H9 (cell line): ENCODE measurements around the gene TREM1. TPM values are rescaled to one million over a fixed set of nuclear protein-coding genes. Genes with fewer than 3 reads are reported as not detected.

ENCODE experiments used
- DNase-seq: peaks from one replicate; pipeline ENCODE4 v3.0.0-alpha.2; 2017
- H2AFZ ChIP-seq: one replicate; pipeline ENCODE4 v1.6.1; 2013; ENCODE audit warnings: mild to moderate bottlenecking, low read length, control low read depth, moderate library complexity
- H2AK5ac ChIP-seq: 2 replicates; pipeline ENCODE4 v1.6.1; 2013; ENCODE audit warnings: low read length, control low read depth, mixed read lengths; ENCODE audit not compliant: insufficient read length
- H2BK120ac ChIP-seq: one replicate; pipeline ENCODE4 v1.6.1; 2013; ENCODE audit warnings: low read depth, mild to moderate bottlenecking, low read length, control low read depth, inconsistent platforms; ENCODE audit not compliant: poor library complexity, severe bottlenecking
- H2BK12ac ChIP-seq: 2 replicates; pipeline ENCODE4 v1.6.1; 2013; ENCODE audit warnings: low read length, control low read depth, mixed read lengths, low read depth; ENCODE audit not compliant: insufficient read length
- H2BK15ac ChIP-seq: 2 replicates; pipeline ENCODE4 v1.6.1; 2013; ENCODE audit warnings: low read depth, low read length, control low read depth
- H2BK20ac ChIP-seq: one replicate; pipeline ENCODE4 v1.6.1; 2013; ENCODE audit warnings: low read depth, mild to moderate bottlenecking, low read length, control low read depth, inconsistent platforms; ENCODE audit not compliant: poor library complexity, severe bottlenecking
- H2BK5ac ChIP-seq: 2 replicates; pipeline ENCODE4 v1.6.1; 2013; ENCODE audit warnings: low read length, control low read depth, mixed read lengths; ENCODE audit not compliant: insufficient read length
- H3K14ac ChIP-seq: 2 replicates; pipeline ENCODE4 v1.6.1; 2013; ENCODE audit warnings: low read length, control low read depth; ENCODE audit not compliant: insufficient read depth
- H3K18ac ChIP-seq: 2 replicates; pipeline ENCODE4 v1.6.1; 2013; ENCODE audit warnings: low read depth, mild to moderate bottlenecking, mixed read lengths, low read length, control low read depth; ENCODE audit not compliant: insufficient read length
- H3K23ac ChIP-seq: 2 replicates; pipeline ENCODE4 v1.6.1; 2013; ENCODE audit warnings: low read length, control low read depth, mixed read lengths, low read depth; ENCODE audit not compliant: insufficient read length
- H3K23me2 ChIP-seq: 2 replicates; pipeline ENCODE4 v1.6.1; 2013; ENCODE audit warnings: low read depth, mild to moderate bottlenecking, mixed read lengths, low read length, control low read depth; ENCODE audit not compliant: insufficient read length, poor library complexity, severe bottlenecking
- H3K27ac ChIP-seq: 2 replicates; pipeline ENCODE4 v1.5.1; 2013; ENCODE audit warnings: low read length, control low read depth, mixed read lengths, low read depth; ENCODE audit not compliant: insufficient read length
- H3K27me3 ChIP-seq: 2 replicates; pipeline ENCODE4 v1.6.1; 2013; ENCODE audit warnings: low read length, control low read depth, inconsistent platforms; ENCODE audit not compliant: insufficient read depth
- H3K4ac ChIP-seq: 2 replicates; pipeline ENCODE4 v1.6.1; 2013; ENCODE audit warnings: low read depth, mild to moderate bottlenecking, control low read depth, inconsistent platforms, low read length, moderate library complexity
- H3K4me1 ChIP-seq: 2 replicates; pipeline ENCODE4 v1.6.1; 2013; ENCODE audit warnings: low read length, control low read depth, inconsistent platforms; ENCODE audit not compliant: insufficient read depth
- H3K4me2 ChIP-seq: 2 replicates; pipeline ENCODE4 v1.6.1; 2013; ENCODE audit warnings: low read length, control low read depth, mixed read lengths; ENCODE audit not compliant: insufficient read length, insufficient read depth
- H3K56ac ChIP-seq: 2 replicates; pipeline ENCODE4 v1.6.1; 2013; ENCODE audit warnings: low read depth, mild to moderate bottlenecking, mixed read lengths, low read length, control low read depth; ENCODE audit not compliant: insufficient read length
- H3K79me1 ChIP-seq: 2 replicates; pipeline ENCODE4 v1.6.1; 2013; ENCODE audit warnings: low read depth, mild to moderate bottlenecking, moderate library complexity, low read length, control low read depth, inconsistent platforms; ENCODE audit not compliant: insufficient read depth, poor library complexity, severe bottlenecking
- H3K79me2 ChIP-seq: 2 replicates; pipeline ENCODE4 v1.6.1; 2013; ENCODE audit warnings: low read length, control low read depth, inconsistent platforms; ENCODE audit not compliant: insufficient read depth
- H3K9ac ChIP-seq: 2 replicates; pipeline ENCODE4 v1.6.1; 2013; ENCODE audit warnings: low read length, control low read depth, mixed read lengths; ENCODE audit not compliant: insufficient read length; ENCODE audit errors: extremely low read depth
- H3K9me3 ChIP-seq: one replicate; pipeline ENCODE4 v1.6.1; 2013; ENCODE audit warnings: low read depth, low read length, inconsistent platforms; ENCODE audit not compliant: control insufficient read depth
- H3T11ph ChIP-seq: one replicate; pipeline ENCODE4 v1.6.1; 2013; ENCODE audit warnings: mild to moderate bottlenecking, low read length, control low read depth, inconsistent platforms
- H4K20me1 ChIP-seq: one replicate; pipeline ENCODE4 v1.6.1; 2013; ENCODE audit not compliant: control insufficient read depth, insufficient read length, insufficient read depth
- H4K5ac ChIP-seq: 2 replicates; pipeline ENCODE4 v1.6.1; 2013; ENCODE audit warnings: low read depth, mild to moderate bottlenecking, mixed read lengths, low read length, control low read depth; ENCODE audit not compliant: insufficient read length
- H4K8ac ChIP-seq: replicated peaks from 2 replicates; pipeline ENCODE4 v1.6.1; 2013; ENCODE audit warnings: low read length, control low read depth, mixed read lengths, low read depth; ENCODE audit not compliant: insufficient read length
- H4K91ac ChIP-seq: 2 replicates; pipeline ENCODE4 v1.6.1; 2013; ENCODE audit warnings: low read depth, mild to moderate bottlenecking, moderate library complexity, mixed read lengths, low read length, control low read depth; ENCODE audit not compliant: insufficient read length
- H3K27ac Mint-ChIP-seq, 3 experiments: 2 replicates in 2 of 3; 3 replicates in 1 of 3; pipeline ENCODE4 v1.8.0; 2020 to 2021; ENCODE audit warnings: mixed read lengths in 3 of 3, mild to moderate bottlenecking in 1 of 3, moderate library complexity in 1 of 3
- H3K27me3 Mint-ChIP-seq: 2 replicates; pipeline ENCODE4 v1.8.0; 2021; ENCODE audit warnings: low read depth, mild to moderate bottlenecking, moderate library complexity, mixed read lengths
- H3K36me3 Mint-ChIP-seq, 3 experiments: 2 replicates in 2 of 3; 3 replicates in 1 of 3; pipeline ENCODE4 v1.8.0; 2020 to 2021; ENCODE audit warnings: low read depth in 3 of 3, mixed read lengths in 3 of 3; ENCODE audit not compliant: insufficient read depth in 1 of 3
- H3K4me1 Mint-ChIP-seq, 2 experiments: 2 replicates each; pipeline ENCODE4 v1.8.0; 2020; ENCODE audit warnings: mixed read lengths in 2 of 2
- H3K4me3 Mint-ChIP-seq, 2 experiments: 2 replicates in 1 of 2; 3 replicates in 1 of 2; pipeline ENCODE4 v1.8.0; 2020 to 2021; ENCODE audit warnings: mild to moderate bottlenecking in 2 of 2, mixed read lengths in 2 of 2, moderate library complexity in 1 of 2
- H3K9me3 Mint-ChIP-seq, 2 experiments: 2 replicates in 1 of 2; 3 replicates in 1 of 2; pipeline ENCODE4 v1.8.0; 2020; ENCODE audit warnings: mild to moderate bottlenecking in 2 of 2, mixed read lengths in 2 of 2, moderate library complexity in 1 of 2
- WGBS: extraction: QIAGEN DNeasy Blood & Tissue Kit; methylation state at CpG from one replicate; pipeline ENCODE4 v1.1.7; 2013; ENCODE audit warnings: missing lambda C conversion rate, low lambda C conversion rate, mixed read lengths; ENCODE audit not compliant: insufficient read length; ENCODE audit errors: extremely low coverage; 5-methylcytosine and 5-hydroxymethylcytosine counted together
- total RNA-seq: library from RNA; stranded (reverse); gene quantifications from 2 replicates; pipeline ENCODE4 v1.2.1, GENCODE V29; 2021
- TF ChIP-seq, protein P1 (sequence below): fragments of 200-600 bp; sonication (generic); conservative IDR thresholded peaks from 3 replicates; pipeline ENCODE4 v1.8.0; 2021; ENCODE audit warnings: antibody characterized with exemption, mild to moderate bottlenecking

TREM1 gene
- total RNA-seq, 1 experiment from 2014 or later: not detected

DNA sequence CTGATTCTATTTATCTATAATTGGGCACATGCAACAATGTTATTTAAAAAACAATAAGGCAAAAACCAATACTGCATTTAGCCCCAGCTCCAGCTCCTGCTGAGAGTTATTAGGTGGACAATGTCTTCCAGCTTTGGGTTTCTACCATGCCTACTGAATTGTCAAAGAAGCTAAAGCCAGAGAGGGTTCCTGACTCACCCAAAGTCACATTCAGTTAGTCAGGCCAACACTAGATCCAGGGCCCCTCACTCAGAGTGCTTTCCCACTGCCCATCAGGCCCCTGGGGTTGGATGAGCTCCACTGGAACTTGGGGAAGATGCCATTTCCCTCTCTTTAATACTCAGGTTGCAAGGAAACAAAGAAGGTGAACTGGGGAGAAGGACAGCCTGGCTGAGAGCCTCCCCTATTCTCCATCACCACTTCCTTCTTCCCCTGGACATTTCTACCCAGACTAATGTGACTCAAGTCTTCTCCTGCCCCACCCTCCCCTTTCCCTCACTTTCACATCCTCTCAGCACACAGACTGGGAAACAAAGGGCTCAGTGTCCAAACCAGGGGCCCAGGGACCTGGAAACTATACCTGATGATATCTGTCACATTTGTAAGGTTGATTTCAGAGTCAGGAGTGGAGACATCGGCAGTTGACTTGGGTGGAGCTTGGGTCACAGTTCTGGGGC is 6.0 kb downstream of the TREM1 start:
- no peaks in the 10 kb centered on the region for H3K9me3 ChIP-seq
- TF ChIP-seq, protein P1, sequence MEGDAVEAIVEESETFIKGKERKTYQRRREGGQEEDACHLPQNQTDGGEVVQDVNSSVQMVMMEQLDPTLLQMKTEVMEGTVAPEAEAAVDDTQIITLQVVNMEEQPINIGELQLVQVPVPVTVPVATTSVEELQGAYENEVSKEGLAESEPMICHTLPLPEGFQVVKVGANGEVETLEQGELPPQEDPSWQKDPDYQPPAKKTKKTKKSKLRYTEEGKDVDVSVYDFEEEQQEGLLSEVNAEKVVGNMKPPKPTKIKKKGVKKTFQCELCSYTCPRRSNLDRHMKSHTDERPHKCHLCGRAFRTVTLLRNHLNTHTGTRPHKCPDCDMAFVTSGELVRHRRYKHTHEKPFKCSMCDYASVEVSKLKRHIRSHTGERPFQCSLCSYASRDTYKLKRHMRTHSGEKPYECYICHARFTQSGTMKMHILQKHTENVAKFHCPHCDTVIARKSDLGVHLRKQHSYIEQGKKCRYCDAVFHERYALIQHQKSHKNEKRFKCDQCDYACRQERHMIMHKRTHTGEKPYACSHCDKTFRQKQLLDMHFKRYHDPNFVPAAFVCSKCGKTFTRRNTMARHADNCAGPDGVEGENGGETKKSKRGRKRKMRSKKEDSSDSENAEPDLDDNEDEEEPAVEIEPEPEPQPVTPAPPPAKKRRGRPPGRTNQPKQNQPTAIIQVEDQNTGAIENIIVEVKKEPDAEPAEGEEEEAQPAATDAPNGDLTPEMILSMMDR: no peak
- WGBS: no CpG with 5 or more reads among the region's 1 CpG
- no peak overlapping the region for H3K56ac ChIP-seq
- Mint-ChIP-seq H3K9me3 (no peaks in the 10 kb centered on the region), H3K4me1 (peaks cover 11 to 15% of the 10 kb centered on the region in 2 experiments), H3K36me3 (no peaks in the 10 kb centered on the region), H3K27ac (no peak overlapping the region), H3K27me3 (peaks cover 28% of the 10 kb centered on the region), H3K4me3 (no peak overlapping the region)
- no peak overlapping the region for H3K27ac ChIP-seq
- no peak overlapping the region for H2AFZ ChIP-seq
- no peaks in the 10 kb centered on the region for H3K27me3 ChIP-seq
- DNase-seq: no peak
- no peaks in the 10 kb centered on the region for H3K23me2 ChIP-seq
- H3K14ac ChIP-seq: no peak overlapping the region
- no peak overlapping the region for H3K4me2 ChIP-seq
- H2BK20ac ChIP-seq: no peak overlapping the region
- no peak overlapping the region for H3T11ph ChIP-seq
- no peak overlapping the region for H3K4ac ChIP-seq
- no peaks in the 10 kb centered on the region for H3K79me1 ChIP-seq
- no peak overlapping the region for H2AK5ac ChIP-seq
- no peaks in the 10 kb centered on the region for H3K4me1 ChIP-seq
- H2BK120ac ChIP-seq: no peak overlapping the region
- H3K9ac ChIP-seq: no peak overlapping the region
- no peak overlapping the region for H2BK15ac ChIP-seq
- H4K5ac ChIP-seq: no peak overlapping the region
- H2BK5ac ChIP-seq: no peak overlapping the region
- H3K18ac ChIP-seq: no peak overlapping the region
- no peaks in the 10 kb centered on the region for H4K20me1 ChIP-seq
- no peak overlapping the region for H4K91ac ChIP-seq
- H3K79me2 ChIP-seq: no peaks in the 10 kb centered on the region
- H3K23ac ChIP-seq: no peak overlapping the region
- H2BK12ac ChIP-seq: no peak overlapping the region
- H4K8ac ChIP-seq: no peak overlapping the region
